Psoas muscle (tissue), 8 donors: ENCODE measurements around the gene NAA20. TPM values are rescaled to one million over a fixed set of nuclear protein-coding genes. Genes with fewer than 3 reads are reported as not detected.

Experiments used
- ATAC-seq, 4 donors: fragments of 200-7000 bp; cut with Tn5 transposase; one replicate each; pipeline ENCODE4 v1.9.1; 2020; ENCODE audit warnings: moderate library complexity in 3 of 4, mild to moderate bottlenecking in 2 of 4
- DNase-seq, 2 donors: peaks; one replicate each; pipeline ENCODE4 v3.0.0-alpha.2; 2020
- H3K27ac ChIP-seq: fragments of 200-600 bp; one replicate; pipeline ENCODE4 v1.8.0; 2022
- H3K27me3 ChIP-seq, 3 donors: fragments of 200-600 bp in 1 of 3; one replicate each; pipeline versions ENCODE4 v1.6.1 to v1.8.0; 2013 to 2022; ENCODE audit warnings: low read length in 2 of 3, mild to moderate bottlenecking in 2 of 3, moderate library complexity in 1 of 3; ENCODE audit not compliant: insufficient read depth in 3 of 3
- H3K36me3 ChIP-seq, 2 donors: fragments of 200-600 bp in 1 of 2; one replicate each; pipeline versions ENCODE4 v1.6.1 to v1.8.0; 2013 to 2022; ENCODE audit warnings: low read depth in 1 of 2, mild to moderate bottlenecking in 1 of 2, moderate library complexity in 1 of 2; ENCODE audit not compliant: insufficient read depth in 1 of 2
- H3K4me1 ChIP-seq: fragments of 200-600 bp; one replicate; pipeline ENCODE4 v1.8.0; 2022
- H3K4me3 ChIP-seq: fragments of 200-600 bp; one replicate; pipeline ENCODE4 v1.8.0; 2022; ENCODE audit warnings: mild to moderate bottlenecking
- H3K9me3 ChIP-seq: fragments of 200-600 bp; one replicate; pipeline ENCODE4 v1.8.0; 2022
- WGBS, 3 donors: extraction: QIAGEN DNeasy Blood & Tissue Kit; methylation state at CpG; one replicate each; pipeline versions ENCODE4 v1.1.6 to v1.1.7; 2013; 5-methylcytosine and 5-hydroxymethylcytosine counted together
- intact Hi-C, 2 donors: fragments of 100-400 bp; cut with DNase I; formaldehyde crosslinking; loops; one replicate each; pipeline versions ENCODE4 v1.11.0 to v1.14.2; 2022
- polyA plus RNA-seq, 3 donors: library from polyadenylated mRNA; stranded (reverse); fragments of 200-250 nt; gene quantifications; one replicate each; pipeline ENCODE4 v1.2.3, GENCODE V29; 2013
- total RNA-seq, 4 donors: library from RNA; stranded (reverse); fragmentation: NEBNext Ultra II Directional in 2 of 4; extraction: Animal tissue kit (Norgen Biotek cat#: 25700) in 2 of 4; gene quantifications; one replicate each; pipeline versions ENCODE4 v1.2.1 to v1.2.4, GENCODE V29; 2021 to 2023
- TF ChIP-seq, protein P1 (sequence below): fragments of 200-600 bp; IDR thresholded peaks from one replicate; pipeline ENCODE4 v1.8.0; 2022; ENCODE audit warnings: antibody characterized with exemption
- donor health status: healthy with polysubstance abuse.
- donor health status: DM: no; HTN: no; CAD: no; lungs with moderate emphysema.
- donor health status: Bipolar disorder and iron deficiency.
- donor health status: healthy.
- donor health status: DM: yes; HTN: yes; CAD: no.
- donor health status: DM: no; HTN: no; CAD: no.
- donor health status: DM: no; HTN: no; CAD: no.
- donor health status: DM: yes; HTN: yes; CAD: no.

The NAA20 gene
- total and polyA plus RNA-seq, 7 donors, result 64.2 to 121 (median 95.4) TPM

DNA sequence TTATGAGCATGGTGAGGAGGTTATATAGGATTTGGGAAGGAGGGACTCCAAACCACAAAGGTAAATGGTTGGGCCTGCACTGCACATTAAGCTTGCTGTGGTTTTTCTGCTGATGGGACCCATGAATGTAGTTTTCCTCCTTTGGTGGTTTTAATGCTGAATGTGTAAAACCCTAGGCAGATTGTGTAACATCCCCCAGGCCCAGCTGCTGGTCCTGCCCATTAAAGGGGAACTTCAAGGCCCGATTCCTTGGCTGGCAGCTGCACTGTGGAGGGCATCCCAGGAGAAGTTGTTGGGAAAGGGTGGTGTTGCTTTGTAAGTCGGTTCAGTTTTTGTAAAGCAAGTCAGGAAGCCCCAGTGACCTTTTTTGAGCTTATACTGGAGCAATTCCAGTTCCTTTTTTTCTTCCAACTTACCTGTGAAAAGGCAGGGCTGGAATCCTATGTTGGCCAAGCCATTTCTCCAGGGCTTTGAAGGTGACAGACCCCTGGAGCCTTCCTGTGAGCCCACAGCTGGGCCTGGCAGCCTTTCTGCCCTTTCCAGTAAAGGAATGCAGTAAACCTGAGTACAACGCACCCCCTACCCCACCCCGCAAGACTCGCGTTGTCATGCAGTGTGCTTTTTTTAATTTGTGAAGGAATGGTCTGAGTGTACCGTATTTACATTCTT lies 43.1 kb upstream of the NAA20 start:
- intact Hi-C loops, result loop anchor here (5.0 kb wide), 1 partner anchor 37 kb away; no protein-coding TSS in a partner anchor
- peak; percentile 78 to 86 for DNase-seq
- H3K36me3 ChIP-seq, result peaks cover 0 to 31% of the 10 kb centered on the region in 2 donors
- WGBS, 3 donors, result 16 to 27% (median 20%) methylated on average over 7 of the region's 7 CpGs
- no peaks in the 10 kb centered on the region for H3K27me3 ChIP-seq
- TF ChIP-seq, protein P1, sequence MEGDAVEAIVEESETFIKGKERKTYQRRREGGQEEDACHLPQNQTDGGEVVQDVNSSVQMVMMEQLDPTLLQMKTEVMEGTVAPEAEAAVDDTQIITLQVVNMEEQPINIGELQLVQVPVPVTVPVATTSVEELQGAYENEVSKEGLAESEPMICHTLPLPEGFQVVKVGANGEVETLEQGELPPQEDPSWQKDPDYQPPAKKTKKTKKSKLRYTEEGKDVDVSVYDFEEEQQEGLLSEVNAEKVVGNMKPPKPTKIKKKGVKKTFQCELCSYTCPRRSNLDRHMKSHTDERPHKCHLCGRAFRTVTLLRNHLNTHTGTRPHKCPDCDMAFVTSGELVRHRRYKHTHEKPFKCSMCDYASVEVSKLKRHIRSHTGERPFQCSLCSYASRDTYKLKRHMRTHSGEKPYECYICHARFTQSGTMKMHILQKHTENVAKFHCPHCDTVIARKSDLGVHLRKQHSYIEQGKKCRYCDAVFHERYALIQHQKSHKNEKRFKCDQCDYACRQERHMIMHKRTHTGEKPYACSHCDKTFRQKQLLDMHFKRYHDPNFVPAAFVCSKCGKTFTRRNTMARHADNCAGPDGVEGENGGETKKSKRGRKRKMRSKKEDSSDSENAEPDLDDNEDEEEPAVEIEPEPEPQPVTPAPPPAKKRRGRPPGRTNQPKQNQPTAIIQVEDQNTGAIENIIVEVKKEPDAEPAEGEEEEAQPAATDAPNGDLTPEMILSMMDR, result no peak
- peaks cover 60% of the 10 kb centered on the region for H3K4me1 ChIP-seq
- ATAC-seq, result peak in 1 of 4 donors; percentile 38
- H3K4me3 ChIP-seq, result peak overlapping the region; percentile 64
- no peaks in the 10 kb centered on the region for H3K9me3 ChIP-seq
- peak overlapping the region; percentile 91 for H3K27ac ChIP-seq

GRCh38 chr20:19974630-19975435 lies 42.3 kb upstream of the NAA20 start:
- peak; percentile 90 to 93 (median 92) for ATAC-seq
- no peaks in the 10 kb centered on the region for H3K9me3 ChIP-seq
- peaks cover 67% of the 10 kb centered on the region for H3K4me1 ChIP-seq
- H3K27ac ChIP-seq, result peak overlapping the region; percentile 91
- peak overlapping the region; percentile 64 for H3K4me3 ChIP-seq
- H3K36me3 ChIP-seq, result peaks cover 0 to 23% of the 10 kb centered on the region in 2 donors
- intact Hi-C loops, result loop anchor here (5.0 kb wide), 1 partner anchor 38 kb away; no protein-coding TSS in a partner anchor
- 2 to 9% (median 5%) methylated on average over 43 to 44 of the region's 44 CpGs for WGBS, 3 donors
- no peaks in the 10 kb centered on the region for H3K27me3 ChIP-seq
- TF ChIP-seq, protein P1, result no peak
- peak; percentile 90 to 95 for DNase-seq

- Histone ChIP-seq H3K27ac (peak overlapping the region; percentile 91), H3K4me3 (peak overlapping the region; percentile 64), H3K4me1 (peaks cover 73% of the 10 kb centered on the region), H3K36me3 (peaks cover 0 to 21% of the 10 kb centered on the region in 2 donors), H3K27me3 (no peaks in the 10 kb centered on the region), H3K9me3 (no peaks in the 10 kb centered on the region)
- DNase-seq, result peak in 1 of 2 donors; percentile 60
- WGBS, 3 donors, result 7 to 19% (median 11%) methylated on average over 18 of the region's 18 CpGs
- intact Hi-C loops, result no loop called here
- TF ChIP-seq, protein P1, result no peak
- ATAC-seq, result peak; percentile 9 to 22 (median 18)
Observed at GRCh38 chr20:19975436-19975799, 41.7 kb upstream of the NAA20 start.

- TF ChIP-seq, protein P1, result no peak
- Histone ChIP-seq H3K27ac (peak overlapping the region; percentile 91), H3K4me3 (peak overlapping the region; percentile 64), H3K36me3 (peaks cover 0 to 17% of the 10 kb centered on the region in 2 donors), H3K27me3 (no peaks in the 10 kb centered on the region), H3K9me3 (no peaks in the 10 kb centered on the region), H3K4me1 (peaks cover 78% of the 10 kb centered on the region)
- intact Hi-C loops, result no loop called here
- ATAC-seq (peak in 1 of 4 donors; percentile 39), DNase-seq (peak in 1 of 2 donors; percentile 40)
- WGBS, 3 donors, result 16 to 28% (median 23%) methylated on average over 9 of the region's 9 CpGs
Observed at GRCh38 chr20:19975901-19976300, 41.3 kb upstream of the NAA20 start.
